ACC112 (cell line): ENCODE measurements around the gene ACOT11.

Experiments used
- H2AFZ ChIP-seq: fragments of 200-600 bp; sonication (generic); one replicate; pipeline ENCODE4 v1.6.0; 2017; ENCODE audit warnings: antibody characterized with exemption, low read length; ENCODE audit not compliant: unreplicated experiment
- H3K27ac ChIP-seq: fragments of 200-600 bp; sonication (generic); 2 replicates; pipeline ENCODE4 v1.5.1; 2014; ENCODE audit warnings: low read depth, mild to moderate bottlenecking, antibody characterized with exemption, low read length, moderate library complexity
- H3K27me3 ChIP-seq: fragments of 200-600 bp; sonication (generic); 2 replicates; pipeline ENCODE4 v1.6.1; 2014; ENCODE audit warnings: mild to moderate bottlenecking, antibody characterized with exemption, low read length, moderate library complexity, mixed read lengths; ENCODE audit not compliant: insufficient read depth
- H3K36me3 ChIP-seq: fragments of 200-600 bp; sonication (generic); 2 replicates; pipeline ENCODE4 v1.6.1; 2016; ENCODE audit warnings: mild to moderate bottlenecking, antibody characterized with exemption, low read length, moderate library complexity, mixed read lengths; ENCODE audit not compliant: insufficient read depth
- H3K4me1 ChIP-seq: fragments of 200-600 bp; sonication (generic); one replicate; pipeline ENCODE4 v1.6.1; 2016; ENCODE audit warnings: low read length, mixed read lengths; ENCODE audit not compliant: insufficient read depth, unreplicated experiment, control insufficient read depth
- H3K4me3 ChIP-seq: fragments of 200-600 bp; sonication (generic); 2 replicates; pipeline ENCODE4 v1.5.1; 2014; ENCODE audit warnings: mild to moderate bottlenecking, low read depth, low read length
- H3K79me2 ChIP-seq: fragments of 200-600 bp; sonication (generic); one replicate; pipeline ENCODE4 v1.6.0; 2016; ENCODE audit warnings: low read length; ENCODE audit not compliant: control insufficient read depth, unreplicated experiment, insufficient read depth

ACOT11 gene

GRCh38 chr1:54551891-54552290 lies 3.9 kb downstream of the ACOT11 start:
- Histone ChIP-seq H3K27ac (no peak overlapping the region), H2AFZ (no peak overlapping the region), H3K79me2 (no peaks in the 10 kb centered on the region), H3K4me3 (no peak overlapping the region), H3K36me3 (no peaks in the 10 kb centered on the region), H3K4me1 (no peaks in the 10 kb centered on the region), H3K27me3 (no peaks in the 10 kb centered on the region)

GRCh38 chr1:54553602-54554313 lies 5.7 kb downstream of the ACOT11 start:
- no peaks in the 10 kb centered on the region for H3K4me1 ChIP-seq
- no peaks in the 10 kb centered on the region for H3K36me3 ChIP-seq
- H2AFZ ChIP-seq: no peak overlapping the region
- no peaks in the 10 kb centered on the region; the same call in 1 of the 2 replicates for H3K27me3 ChIP-seq
- no peaks in the 10 kb centered on the region for H3K79me2 ChIP-seq
- H3K27ac ChIP-seq: no peak overlapping the region
- no peak overlapping the region for H3K4me3 ChIP-seq

- Histone ChIP-seq H3K27ac (no peak overlapping the region), H3K4me3 (no peak overlapping the region), H3K36me3 (no peaks in the 10 kb centered on the region), H3K4me1 (no peaks in the 10 kb centered on the region), H3K79me2 (no peaks in the 10 kb centered on the region), H3K27me3 (no peaks in the 10 kb centered on the region; the same call in 1 of the 2 replicates), H2AFZ (no peak overlapping the region)
Observed at GRCh38 chr1:54556110-54556509, 8.1 kb downstream of the ACOT11 start.

- H2AFZ ChIP-seq: no peak overlapping the region
- no peaks in the 10 kb centered on the region for H3K36me3 ChIP-seq
- no peak overlapping the region for H3K4me3 ChIP-seq
- no peaks in the 10 kb centered on the region; the same call in 1 of the 2 replicates for H3K27me3 ChIP-seq
- no peaks in the 10 kb centered on the region for H3K79me2 ChIP-seq
- no peaks in the 10 kb centered on the region for H3K4me1 ChIP-seq
- H3K27ac ChIP-seq: no peak overlapping the region
Observed at GRCh38 chr1:54557671-54558355, 9.8 kb downstream of the ACOT11 start.

GRCh38 chr1:54558434-54559030 lies 10.5 kb downstream of the ACOT11 start:
- Histone ChIP-seq H3K27ac (no peak overlapping the region), H3K4me1 (no peaks in the 10 kb centered on the region), H3K79me2 (no peaks in the 10 kb centered on the region), H3K36me3 (no peaks in the 10 kb centered on the region), H3K27me3 (no peaks in the 10 kb centered on the region; the same call in 1 of the 2 replicates), H3K4me3 (no peak overlapping the region), H2AFZ (no peak overlapping the region)

GRCh38 chr1:54559111-54559548 lies 11.1 kb downstream of the ACOT11 start:
- Histone ChIP-seq H2AFZ (no peak overlapping the region), H3K27ac (no peak overlapping the region), H3K4me1 (no peaks in the 10 kb centered on the region), H3K27me3 (no peaks in the 10 kb centered on the region; the same call in 1 of the 2 replicates), H3K36me3 (no peaks in the 10 kb centered on the region), H3K4me3 (no peak overlapping the region), H3K79me2 (no peaks in the 10 kb centered on the region)

GRCh38 chr1:54559771-54560231 lies 11.8 kb downstream of the ACOT11 start:
- Histone ChIP-seq H3K79me2 (no peaks in the 10 kb centered on the region), H3K27ac (no peak overlapping the region), H3K27me3 (no peaks in the 10 kb centered on the region; the same call in 1 of the 2 replicates), H3K4me3 (no peak overlapping the region), H3K4me1 (no peaks in the 10 kb centered on the region), H2AFZ (no peak overlapping the region), H3K36me3 (no peaks in the 10 kb centered on the region)

GRCh38 chr1:54564312-54565112 lies 16.5 kb downstream of the ACOT11 start:
- no peaks in the 10 kb centered on the region for H3K36me3 ChIP-seq
- no peak overlapping the region for H3K27ac ChIP-seq
- H3K4me1 ChIP-seq: peaks cover 9% of the 10 kb centered on the region
- no peak overlapping the region for H3K4me3 ChIP-seq
- no peak overlapping the region for H2AFZ ChIP-seq
- H3K27me3 ChIP-seq: no peaks in the 10 kb centered on the region
- H3K79me2 ChIP-seq: no peaks in the 10 kb centered on the region

GRCh38 chr1:54565113-54565501 lies 17.1 kb downstream of the ACOT11 start:
- Histone ChIP-seq H3K4me1 (peaks cover 13% of the 10 kb centered on the region), H3K36me3 (no peaks in the 10 kb centered on the region), H3K27me3 (no peaks in the 10 kb centered on the region), H3K4me3 (no peak overlapping the region), H3K27ac (no peak overlapping the region), H2AFZ (no peak overlapping the region), H3K79me2 (no peaks in the 10 kb centered on the region)

- H3K4me1 ChIP-seq: peaks cover 20% of the 10 kb centered on the region
- H3K79me2 ChIP-seq: no peaks in the 10 kb centered on the region
- no peak overlapping the region for H3K27ac ChIP-seq
- H2AFZ ChIP-seq: no peak overlapping the region
- H3K27me3 ChIP-seq: no peaks in the 10 kb centered on the region
- no peaks in the 10 kb centered on the region for H3K36me3 ChIP-seq
- no peak overlapping the region for H3K4me3 ChIP-seq
Observed at GRCh38 chr1:54566438-54567141, 18.6 kb downstream of the ACOT11 start.
